Measurements from ENCODE around the gene CDKAL1.

CDKAL1 gene

DNA sequence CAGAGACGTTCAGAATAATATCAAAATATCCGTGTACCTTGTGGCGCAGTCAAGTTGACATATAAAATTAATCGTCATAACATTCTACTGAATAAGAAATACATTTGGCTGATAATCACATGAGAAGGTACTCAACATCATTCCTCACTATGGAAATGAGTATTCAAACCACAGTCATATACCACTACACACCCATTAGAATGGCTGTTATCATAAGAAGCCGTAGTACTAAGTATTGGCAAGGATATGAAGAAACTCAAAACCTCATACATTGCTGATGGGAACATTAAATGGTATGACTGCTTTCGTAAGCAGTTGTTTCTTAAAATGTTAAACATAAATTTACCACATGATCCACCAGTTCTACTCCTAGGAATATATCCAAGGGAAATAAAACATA, 244.7 kb downstream of the CDKAL1 start:
- TF ChIP-seq, protein P1, sequence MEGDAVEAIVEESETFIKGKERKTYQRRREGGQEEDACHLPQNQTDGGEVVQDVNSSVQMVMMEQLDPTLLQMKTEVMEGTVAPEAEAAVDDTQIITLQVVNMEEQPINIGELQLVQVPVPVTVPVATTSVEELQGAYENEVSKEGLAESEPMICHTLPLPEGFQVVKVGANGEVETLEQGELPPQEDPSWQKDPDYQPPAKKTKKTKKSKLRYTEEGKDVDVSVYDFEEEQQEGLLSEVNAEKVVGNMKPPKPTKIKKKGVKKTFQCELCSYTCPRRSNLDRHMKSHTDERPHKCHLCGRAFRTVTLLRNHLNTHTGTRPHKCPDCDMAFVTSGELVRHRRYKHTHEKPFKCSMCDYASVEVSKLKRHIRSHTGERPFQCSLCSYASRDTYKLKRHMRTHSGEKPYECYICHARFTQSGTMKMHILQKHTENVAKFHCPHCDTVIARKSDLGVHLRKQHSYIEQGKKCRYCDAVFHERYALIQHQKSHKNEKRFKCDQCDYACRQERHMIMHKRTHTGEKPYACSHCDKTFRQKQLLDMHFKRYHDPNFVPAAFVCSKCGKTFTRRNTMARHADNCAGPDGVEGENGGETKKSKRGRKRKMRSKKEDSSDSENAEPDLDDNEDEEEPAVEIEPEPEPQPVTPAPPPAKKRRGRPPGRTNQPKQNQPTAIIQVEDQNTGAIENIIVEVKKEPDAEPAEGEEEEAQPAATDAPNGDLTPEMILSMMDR (IDR thresholded peaks at IDR 0.05; ENCODE audit: low read length, missing control alignments) = no peak
- no peak for DNase-seq (ENCODE audit: low read depth)
- H3K4me3 ChIP-seq (replicated peaks; ENCODE audit: low read depth, low read length) = no peak overlapping the region

DNA sequence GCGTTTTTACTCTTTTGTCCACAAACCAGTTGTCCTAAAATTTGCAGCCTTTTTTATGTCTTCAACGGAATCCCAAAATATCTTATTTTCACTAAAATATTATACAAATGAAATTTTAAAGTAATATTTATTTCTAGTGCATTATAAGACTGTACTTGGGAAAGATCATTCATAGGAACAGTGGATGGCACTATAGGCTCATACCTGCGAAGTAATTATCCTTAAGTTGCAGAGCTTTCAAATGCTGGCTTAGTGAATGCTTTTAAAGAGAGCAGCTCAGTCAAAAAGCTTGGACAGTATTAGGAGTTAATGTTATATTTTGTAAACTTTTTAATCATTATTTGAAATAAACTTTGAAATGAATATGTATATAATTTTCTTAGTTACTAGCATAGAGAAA, 254.9 kb downstream of the CDKAL1 start:
- no peak overlapping the region for H3K4me3 ChIP-seq (replicated peaks; ENCODE audit: low read depth, low read length)
- DNase-seq (ENCODE audit: low read depth) = peak; percentile 64
- TF ChIP-seq, protein P1 (IDR thresholded peaks at IDR 0.05; ENCODE audit: low read length, missing control alignments) = peak; percentile 6

DNA sequence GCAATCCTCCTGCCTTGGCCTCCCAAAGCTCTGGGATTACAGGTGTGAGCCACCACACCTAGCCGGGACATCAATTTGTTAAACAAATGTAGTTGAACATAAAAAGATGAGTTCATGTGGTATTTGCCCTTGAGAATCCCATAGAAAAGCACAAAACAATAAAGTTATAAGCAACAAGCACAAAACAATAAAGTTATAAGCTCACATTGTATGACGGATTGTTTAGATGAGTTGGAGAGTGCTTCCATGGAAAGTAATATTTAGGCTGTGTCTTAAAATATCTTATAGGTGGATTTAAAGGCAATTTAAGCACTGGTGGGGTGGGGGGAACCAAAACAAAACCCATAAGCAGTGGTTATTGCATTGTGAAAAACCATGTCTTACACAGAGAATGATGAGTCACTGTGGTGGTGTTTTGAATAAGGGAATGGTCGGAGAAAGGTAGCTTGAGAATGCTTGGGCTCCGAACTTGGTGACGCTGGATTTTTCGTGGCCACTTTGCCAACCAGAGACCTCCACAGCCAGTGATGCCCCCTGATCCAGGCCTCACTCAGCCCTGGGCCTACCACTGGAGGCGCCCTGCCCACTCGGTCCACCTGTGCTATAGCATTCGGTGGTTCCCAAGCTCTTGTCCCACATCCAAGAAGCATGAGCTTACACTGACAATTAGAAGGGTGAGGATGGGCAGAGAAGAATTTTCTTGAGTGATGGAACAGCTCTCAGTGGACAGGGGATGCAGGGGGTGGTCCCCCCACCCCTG, 256.0 kb downstream of the CDKAL1 start:
- no peak for DNase-seq (ENCODE audit: low read depth)
- H3K4me3 ChIP-seq (replicated peaks; ENCODE audit: low read depth, low read length) = no peak overlapping the region
- TF ChIP-seq, protein P1 (IDR thresholded peaks at IDR 0.05; ENCODE audit: low read length, missing control alignments) = no peak

DNA sequence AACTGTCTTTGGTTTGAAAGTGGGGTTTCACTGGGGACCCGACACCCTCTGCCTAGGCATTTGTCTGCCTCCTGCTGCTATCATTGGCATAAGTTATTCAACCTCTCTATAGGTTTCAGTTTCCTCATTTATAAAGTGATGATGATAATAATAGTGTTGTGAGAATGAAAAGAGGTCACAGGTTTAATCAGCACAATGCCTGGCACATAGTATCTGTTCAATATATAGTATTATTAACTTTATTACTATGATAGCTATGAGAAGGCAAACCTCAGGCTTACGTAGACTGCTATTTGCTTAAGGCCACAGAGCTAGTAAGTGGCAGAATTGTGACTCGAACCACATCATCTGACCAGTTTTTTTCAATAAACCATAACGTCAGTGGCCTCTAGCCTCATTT, 256.8 kb downstream of the CDKAL1 start:
- TF ChIP-seq, protein P1 (IDR thresholded peaks at IDR 0.05; ENCODE audit: low read length, missing control alignments) = no peak
- H3K4me3 ChIP-seq (replicated peaks; ENCODE audit: low read depth, low read length) = no peak overlapping the region
- no peak for DNase-seq (ENCODE audit: low read depth)

DNA sequence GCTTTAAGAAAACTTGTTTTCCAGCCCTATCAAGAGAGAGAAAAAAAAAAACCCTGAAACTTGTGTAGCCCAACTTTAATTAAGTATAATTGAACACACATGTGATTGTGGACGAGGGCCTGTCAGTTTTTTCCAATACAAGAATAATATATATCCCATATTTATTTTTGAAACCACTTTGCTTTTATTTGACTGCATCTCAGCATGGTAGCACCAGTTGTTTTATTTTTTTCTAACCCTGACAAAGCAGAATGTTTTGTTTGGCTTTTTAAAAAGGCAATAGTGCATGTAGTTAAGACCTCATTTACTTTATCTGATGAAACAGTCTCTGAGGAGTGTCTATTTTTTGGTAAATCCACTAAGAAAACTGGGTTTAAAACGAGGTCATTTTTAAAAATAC, 257.7 kb downstream of the CDKAL1 start:
- DNase-seq (ENCODE audit: low read depth) = no peak
- H3K4me3 ChIP-seq (replicated peaks; ENCODE audit: low read depth, low read length) = no peak overlapping the region
- TF ChIP-seq, protein P1 (IDR thresholded peaks at IDR 0.05; ENCODE audit: low read length, missing control alignments) = no peak

DNA sequence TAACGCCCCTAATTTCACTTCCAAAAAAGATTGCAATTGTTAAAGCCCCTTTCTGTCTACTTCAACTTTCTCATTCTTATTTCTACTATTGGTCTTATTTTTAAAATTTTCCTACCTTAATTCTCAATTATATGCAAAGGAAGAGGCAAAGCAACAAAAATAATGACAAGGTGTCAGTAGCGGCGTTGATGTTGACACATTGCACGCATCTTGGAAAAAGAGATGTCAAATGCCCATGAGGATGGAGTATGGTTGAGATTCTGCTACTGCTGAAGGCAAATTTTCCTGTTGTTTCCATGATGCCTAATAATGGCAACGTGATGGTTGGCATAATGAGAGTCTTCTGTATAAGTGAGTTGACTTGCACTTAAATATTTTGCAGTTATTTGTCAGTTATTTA, 258.9 kb downstream of the CDKAL1 start:
- TF ChIP-seq, protein P1 (IDR thresholded peaks at IDR 0.05; ENCODE audit: low read length, missing control alignments) = no peak
- no peak overlapping the region for H3K4me3 ChIP-seq (replicated peaks; ENCODE audit: low read depth, low read length)
- no peak for DNase-seq (ENCODE audit: low read depth)

DNA sequence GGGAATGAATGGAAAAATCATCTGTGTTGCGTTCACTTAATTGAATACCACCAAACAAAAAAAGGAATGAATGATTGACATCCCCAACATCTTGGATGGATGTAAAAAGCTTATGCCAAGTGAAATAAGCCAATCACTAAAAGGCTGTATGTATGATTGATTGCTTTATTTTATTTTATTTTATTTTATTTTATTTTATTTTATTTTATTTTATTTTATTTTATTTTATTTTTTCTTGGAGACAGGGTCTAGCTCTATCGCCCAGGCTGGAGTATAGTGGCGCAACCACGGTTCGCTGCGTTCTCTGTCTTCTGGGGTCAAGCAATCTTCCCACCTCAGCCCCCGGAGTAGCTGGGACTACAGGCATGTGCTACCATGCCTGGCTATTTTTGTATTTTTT, 263.3 kb downstream of the CDKAL1 start:
- TF ChIP-seq, protein P1 (IDR thresholded peaks at IDR 0.05; ENCODE audit: low read length, missing control alignments) = no peak
- no peak for DNase-seq (ENCODE audit: low read depth)
- H3K4me3 ChIP-seq (replicated peaks; ENCODE audit: low read depth, low read length) = no peak overlapping the region
